ENCODE measurements around the gene SIX3.

Gene SIX3

DNA sequence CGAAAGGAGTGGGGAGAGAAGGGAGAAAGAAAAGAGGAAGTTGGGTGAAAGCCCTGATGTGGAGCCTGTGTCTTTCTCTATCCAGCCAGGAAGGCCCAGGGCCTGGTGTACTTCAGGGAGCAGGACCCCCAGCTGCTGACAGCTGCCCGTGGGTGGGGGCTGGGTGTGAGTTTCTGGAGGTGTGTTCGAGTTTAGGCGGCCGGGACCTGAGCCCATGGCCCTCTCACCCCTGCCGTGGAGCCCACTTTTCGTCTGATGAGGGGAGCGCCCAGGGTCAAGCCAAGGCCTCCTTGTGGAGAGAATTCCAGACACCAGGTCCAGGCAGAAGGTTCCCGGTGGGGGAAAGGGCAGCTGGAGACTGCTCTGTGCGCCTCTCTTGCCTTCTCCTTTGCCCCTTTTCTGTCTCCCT is 2.2 kb downstream of the SIX3 start:
- no peak overlapping the region for H3K4me3 Mint-ChIP-seq
- H3K9me3 Mint-ChIP-seq, result no peaks in the 10 kb centered on the region
- H3K27ac Mint-ChIP-seq, result no peak overlapping the region
- intact Hi-C loops (cut with micrococcal nuclease), result no loop called here
- H3K36me3 Mint-ChIP-seq (ENCODE audit: low read depth), result no peaks in the 10 kb centered on the region
- peaks cover 44% of the 10 kb centered on the region for H3K4me1 Mint-ChIP-seq (ENCODE audit: low read depth)
- H3K27me3 Mint-ChIP-seq, result peaks cover 92% of the 10 kb centered on the region

DNA sequence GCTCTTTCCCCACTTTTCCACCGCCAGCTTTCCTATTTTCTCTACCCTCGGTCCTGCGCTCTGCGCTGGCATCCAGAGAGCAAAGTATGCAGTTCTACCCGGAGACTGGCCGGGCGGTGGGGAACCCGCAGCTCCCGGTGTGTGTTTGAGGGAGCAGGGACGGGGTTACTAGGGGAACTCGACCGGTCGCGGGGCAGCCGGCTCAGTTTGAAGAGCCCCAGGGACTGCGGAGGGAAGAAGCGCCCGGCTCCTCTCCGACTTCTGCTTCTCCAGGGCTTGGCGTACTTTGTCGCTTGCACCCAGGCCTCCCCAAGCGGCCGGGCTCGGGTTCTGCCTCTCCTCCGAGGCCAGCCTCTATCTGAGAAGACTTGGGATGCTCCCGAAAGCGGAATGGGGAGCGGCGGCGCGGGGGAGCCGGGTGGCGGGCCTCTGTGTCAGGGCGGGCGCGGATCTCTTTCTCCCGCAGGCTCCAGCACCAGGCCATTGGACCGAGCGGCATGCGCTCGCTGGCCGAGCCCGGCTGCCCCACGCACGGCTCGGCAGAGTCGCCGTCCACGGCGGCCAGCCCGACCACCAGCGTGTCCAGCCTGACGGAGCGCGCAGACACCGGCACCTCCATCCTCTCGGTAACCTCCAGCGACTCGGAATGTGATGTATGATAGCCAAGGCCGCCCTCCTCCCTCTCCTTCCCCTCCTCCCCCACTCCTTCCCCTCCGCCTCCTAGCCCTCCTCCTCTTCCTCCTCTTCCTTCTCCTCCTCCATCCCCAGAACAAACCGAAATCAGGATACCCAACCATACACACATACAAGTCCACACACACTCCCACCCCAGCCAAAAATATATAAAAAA is 2.8 kb downstream of the SIX3 start:
- Mint-ChIP-seq H3K9me3 (no peaks in the 10 kb centered on the region), H3K27ac (no peak overlapping the region), H3K27me3 (peaks cover 97% of the 10 kb centered on the region), H3K4me3 (no peak overlapping the region), H3K4me1 (ENCODE audit: low read depth) (peaks cover 44% of the 10 kb centered on the region), H3K36me3 (ENCODE audit: low read depth) (no peaks in the 10 kb centered on the region)
- intact Hi-C loops (cut with micrococcal nuclease), result no loop called here

DNA sequence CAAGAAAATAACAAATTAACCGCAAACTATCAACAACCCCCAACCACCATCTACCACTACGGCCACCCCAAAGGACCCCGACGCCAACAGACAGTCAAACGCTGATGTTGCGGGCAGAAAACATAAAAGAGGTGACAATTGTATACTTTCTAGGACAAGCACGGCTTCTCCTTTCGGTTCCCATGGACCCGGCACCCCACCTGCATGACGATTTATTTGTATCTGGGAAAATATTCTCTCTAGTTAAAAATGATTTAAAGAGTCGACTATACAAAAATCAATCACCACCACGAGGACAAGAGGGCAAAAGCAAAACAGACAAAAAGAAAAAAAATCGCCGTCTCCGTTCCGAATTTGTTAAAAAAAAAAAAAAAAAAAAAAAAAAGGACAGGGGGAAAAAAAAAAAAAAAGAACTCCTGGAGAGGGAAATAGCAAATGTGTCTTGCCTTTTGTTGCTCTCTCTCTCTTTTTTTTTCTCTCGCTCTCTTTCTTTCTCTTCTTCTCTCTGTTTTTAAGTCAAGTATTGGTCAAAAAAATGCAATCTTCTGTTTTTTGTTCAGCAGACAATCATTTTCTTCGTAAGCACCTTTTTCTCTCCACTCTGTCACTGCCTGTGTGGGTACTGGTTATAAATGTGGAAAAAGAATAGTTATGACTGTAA is 3.6 kb downstream of the SIX3 start:
- Mint-ChIP-seq H3K36me3 (ENCODE audit: low read depth) (no peaks in the 10 kb centered on the region), H3K4me3 (no peak overlapping the region), H3K27me3 (peaks cover 97% of the 10 kb centered on the region), H3K4me1 (ENCODE audit: low read depth) (peaks cover 44% of the 10 kb centered on the region), H3K9me3 (no peaks in the 10 kb centered on the region), H3K27ac (no peak overlapping the region)
- intact Hi-C loops (cut with micrococcal nuclease), result no loop called here

DNA sequence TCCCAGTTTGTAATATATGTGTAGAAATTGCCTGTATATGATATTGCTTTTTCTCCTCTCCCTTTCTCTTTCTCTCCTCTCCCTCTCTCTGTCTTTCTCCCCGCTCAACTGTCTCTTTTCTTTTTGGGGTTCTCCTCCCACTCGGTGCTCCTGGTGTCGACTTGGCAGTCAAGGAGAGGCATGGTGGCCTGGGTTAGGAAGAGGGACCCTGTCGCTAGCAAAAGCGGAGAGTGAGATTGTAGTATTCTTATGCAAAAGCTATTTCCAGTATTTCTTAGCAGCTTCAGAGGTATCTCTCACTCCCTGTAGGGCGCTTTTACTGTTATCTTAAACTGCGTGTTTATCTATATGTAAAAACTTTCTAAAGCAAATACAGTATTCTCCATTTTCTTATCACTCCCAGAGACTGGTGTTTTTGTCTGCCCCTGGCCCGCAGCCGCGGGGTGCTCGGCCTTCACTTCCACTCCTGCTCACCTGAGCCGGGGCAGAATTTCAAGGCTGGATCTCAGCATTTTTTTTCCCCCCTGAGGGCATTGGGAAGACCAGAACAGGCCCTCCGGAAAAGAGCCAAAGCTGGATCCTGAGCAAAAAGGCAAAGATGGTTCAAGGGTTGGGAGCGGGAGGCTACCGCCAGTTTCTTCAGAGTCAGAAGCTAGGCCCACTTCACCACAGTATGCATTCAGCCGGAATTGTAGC is 4.3 kb downstream of the SIX3 start:
- Mint-ChIP-seq H3K36me3 (ENCODE audit: low read depth) (no peaks in the 10 kb centered on the region), H3K27ac (no peak overlapping the region), H3K4me3 (no peak overlapping the region), H3K4me1 (ENCODE audit: low read depth) (peaks cover 41% of the 10 kb centered on the region), H3K9me3 (no peaks in the 10 kb centered on the region), H3K27me3 (peaks cover 97% of the 10 kb centered on the region)
- intact Hi-C loops (cut with micrococcal nuclease), result no loop called here

DNA sequence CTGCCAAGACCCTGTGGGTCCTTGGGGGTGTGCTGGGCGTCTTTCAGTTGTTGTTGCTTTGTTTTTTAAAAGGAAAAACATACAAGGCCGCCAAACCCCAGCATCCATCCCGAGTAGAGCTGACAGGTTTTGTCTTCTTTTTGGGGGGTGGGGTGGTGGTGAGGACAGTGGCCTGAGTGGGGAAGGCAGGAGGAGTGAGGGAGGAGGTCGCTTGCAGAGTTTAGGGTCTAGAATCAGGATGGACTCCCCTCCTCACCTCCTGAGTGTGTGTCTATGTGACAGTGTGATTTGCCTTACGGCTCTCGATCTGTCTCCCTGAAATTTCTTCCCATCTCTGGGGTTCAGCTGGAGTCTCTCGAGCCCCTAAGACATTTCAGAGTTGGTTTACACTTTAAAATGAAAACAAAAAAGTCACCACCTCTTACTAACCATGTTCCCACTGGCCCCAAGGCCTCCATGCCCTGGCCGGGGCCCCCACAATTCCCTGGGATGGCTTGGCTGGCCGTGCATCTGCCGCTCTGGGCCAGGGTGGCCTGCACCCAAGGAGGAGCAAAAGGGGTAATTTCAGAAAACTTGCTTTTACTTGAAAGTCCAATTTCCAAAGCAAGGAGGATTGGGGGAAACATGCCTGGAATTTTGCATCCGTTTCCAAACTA is 5.0 kb downstream of the SIX3 start:
- Mint-ChIP-seq H3K36me3 (ENCODE audit: low read depth) (no peaks in the 10 kb centered on the region), H3K4me3 (no peak overlapping the region), H3K27me3 (peaks cover 97% of the 10 kb centered on the region), H3K27ac (no peak overlapping the region), H3K9me3 (no peaks in the 10 kb centered on the region), H3K4me1 (ENCODE audit: low read depth) (peaks cover 34% of the 10 kb centered on the region)
- intact Hi-C loops (cut with micrococcal nuclease), result no loop called here

DNA sequence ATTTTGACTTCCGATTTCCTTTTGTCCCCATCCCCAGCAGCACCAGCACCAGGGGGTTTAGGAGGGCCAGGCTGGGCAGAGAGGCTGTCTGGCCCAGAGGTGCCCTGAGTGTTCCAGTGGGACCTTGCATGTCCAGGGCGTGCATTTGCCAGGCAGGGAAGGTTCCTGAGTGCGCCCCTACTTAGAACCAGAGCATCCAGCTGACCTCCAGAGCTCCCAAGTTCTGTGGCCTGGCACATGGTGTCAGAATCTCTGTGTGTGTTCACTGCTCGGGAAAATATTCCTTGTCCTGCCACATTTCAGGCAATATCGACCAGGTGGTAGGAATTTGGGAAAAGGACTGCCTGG is 5.5 kb downstream of the SIX3 start:
- Mint-ChIP-seq H3K4me3 (no peak overlapping the region), H3K9me3 (no peaks in the 10 kb centered on the region), H3K27me3 (peaks cover 96% of the 10 kb centered on the region), H3K4me1 (ENCODE audit: low read depth) (peaks cover 29% of the 10 kb centered on the region), H3K36me3 (ENCODE audit: low read depth) (no peaks in the 10 kb centered on the region), H3K27ac (no peak overlapping the region)
- intact Hi-C loops (cut with micrococcal nuclease), result no loop called here

DNA sequence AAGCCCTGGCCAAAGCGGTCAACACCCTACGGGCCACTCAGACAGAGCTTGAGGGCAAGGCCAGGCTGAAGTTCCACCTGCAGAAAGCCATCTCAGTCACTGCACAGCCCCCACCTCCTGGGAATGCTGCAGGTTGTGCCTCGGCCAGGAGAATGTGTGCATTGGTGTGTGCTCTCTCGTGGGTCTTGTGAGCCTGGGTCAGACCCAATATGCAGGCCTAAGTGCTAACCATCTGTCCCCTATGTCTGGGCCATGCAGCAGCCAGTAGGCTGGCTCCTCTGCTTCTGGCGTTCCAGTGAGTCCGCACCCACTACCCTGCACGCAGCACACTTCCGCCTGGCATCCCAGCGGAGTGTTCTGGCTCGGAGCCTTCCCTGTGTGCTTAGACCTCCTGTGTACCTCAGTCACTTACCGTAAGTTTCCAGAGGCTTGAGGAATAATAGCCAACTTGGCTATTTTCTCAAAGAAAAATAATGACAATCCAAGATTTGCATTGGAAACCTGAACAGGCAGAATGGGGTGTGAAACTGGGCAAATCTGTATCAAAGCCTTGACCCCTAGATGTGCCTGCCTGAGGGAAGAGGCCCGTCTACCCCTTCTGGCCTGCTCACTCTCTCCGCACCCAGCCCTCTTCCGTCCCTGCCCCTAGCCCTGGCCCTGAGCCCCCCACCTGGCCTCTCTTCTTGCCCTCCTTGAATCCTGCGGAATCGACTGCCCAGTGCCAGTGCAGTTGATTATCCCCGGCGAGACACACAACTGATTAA is 7.2 kb downstream of the SIX3 start:
- Mint-ChIP-seq H3K27me3 (peaks cover 96% of the 10 kb centered on the region), H3K36me3 (ENCODE audit: low read depth) (no peaks in the 10 kb centered on the region), H3K27ac (no peak overlapping the region), H3K9me3 (no peaks in the 10 kb centered on the region), H3K4me1 (ENCODE audit: low read depth) (peaks cover 20% of the 10 kb centered on the region), H3K4me3 (no peak overlapping the region)
- intact Hi-C loops (cut with micrococcal nuclease), result no loop called here

DNA sequence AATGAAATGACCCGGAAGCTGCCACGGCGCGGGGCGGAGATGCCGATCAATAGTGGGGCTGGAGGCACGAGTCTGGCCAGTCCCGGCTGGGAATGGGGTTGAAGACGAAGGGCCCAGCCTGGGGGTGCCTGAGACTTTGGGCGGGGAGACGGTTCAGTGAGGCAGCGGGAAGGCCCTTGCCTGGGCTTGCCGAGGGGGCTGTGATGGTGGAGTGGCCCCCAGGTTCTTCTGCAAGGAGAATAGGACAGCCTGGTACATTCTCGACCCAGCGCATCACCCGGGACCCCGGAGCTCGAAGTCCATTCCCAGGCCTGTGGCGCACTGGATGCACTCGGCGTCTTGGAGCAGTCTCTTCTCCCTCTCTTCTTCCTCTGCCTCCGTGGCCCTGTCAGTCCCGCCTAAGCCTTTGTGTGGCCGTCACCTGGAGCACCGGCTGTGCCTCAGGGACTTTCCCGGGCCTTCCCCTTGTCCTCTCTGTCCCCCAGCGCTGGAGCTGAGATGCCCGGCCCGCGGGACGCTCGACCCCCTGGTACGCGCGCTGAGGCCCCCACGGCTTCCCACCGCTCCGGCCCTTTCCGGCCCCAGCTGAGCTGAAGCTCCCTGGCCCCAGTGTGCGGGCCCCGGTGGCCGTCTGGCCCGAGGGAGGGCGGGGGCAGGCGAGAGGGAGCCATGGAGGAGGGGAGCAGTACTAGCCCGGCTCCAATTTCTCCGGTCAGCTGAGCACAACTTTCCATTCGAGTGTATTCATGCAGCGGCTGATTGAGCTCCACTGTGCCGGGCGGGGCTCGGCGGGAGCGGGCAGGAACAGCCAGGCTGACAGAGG is 8.0 kb downstream of the SIX3 start:
- Mint-ChIP-seq H3K9me3 (no peaks in the 10 kb centered on the region), H3K4me3 (no peak overlapping the region), H3K27ac (no peak overlapping the region), H3K36me3 (ENCODE audit: low read depth) (no peaks in the 10 kb centered on the region), H3K4me1 (ENCODE audit: low read depth) (peaks cover 14% of the 10 kb centered on the region), H3K27me3 (peaks cover 96% of the 10 kb centered on the region)
- intact Hi-C loops (cut with micrococcal nuclease), result loop anchor here (10.0 kb wide), 1 partner anchor 905 kb away; no protein-coding TSS in a partner anchor

DNA sequence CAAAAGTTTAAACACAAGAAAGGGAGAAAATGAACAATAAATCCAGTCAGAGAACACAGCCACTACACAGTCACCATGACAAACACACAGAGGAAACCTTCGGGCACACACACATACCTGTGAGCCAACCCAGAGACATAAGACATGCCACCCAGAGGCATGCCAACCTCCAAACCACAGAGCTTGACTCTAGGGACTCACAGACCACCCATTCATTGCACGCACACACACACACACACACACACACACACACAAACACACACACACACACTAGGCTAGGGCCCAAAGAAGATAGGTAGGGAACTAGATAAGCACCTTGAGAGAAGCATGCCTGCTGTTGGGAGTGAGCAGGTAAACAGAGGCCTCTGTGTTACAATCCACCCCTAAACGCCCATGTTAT is 9.1 kb downstream of the SIX3 start:
- peaks cover 15% of the 10 kb centered on the region for H3K4me1 Mint-ChIP-seq (ENCODE audit: low read depth)
- no peaks in the 10 kb centered on the region for H3K9me3 Mint-ChIP-seq
- intact Hi-C loops (cut with micrococcal nuclease), result loop anchor here (10.0 kb wide), 1 partner anchor 906 kb away; no protein-coding TSS in a partner anchor
- peaks cover 98% of the 10 kb centered on the region for H3K27me3 Mint-ChIP-seq
- H3K27ac Mint-ChIP-seq, result no peak overlapping the region
- no peak overlapping the region for H3K4me3 Mint-ChIP-seq
- H3K36me3 Mint-ChIP-seq (ENCODE audit: low read depth), result no peaks in the 10 kb centered on the region

DNA sequence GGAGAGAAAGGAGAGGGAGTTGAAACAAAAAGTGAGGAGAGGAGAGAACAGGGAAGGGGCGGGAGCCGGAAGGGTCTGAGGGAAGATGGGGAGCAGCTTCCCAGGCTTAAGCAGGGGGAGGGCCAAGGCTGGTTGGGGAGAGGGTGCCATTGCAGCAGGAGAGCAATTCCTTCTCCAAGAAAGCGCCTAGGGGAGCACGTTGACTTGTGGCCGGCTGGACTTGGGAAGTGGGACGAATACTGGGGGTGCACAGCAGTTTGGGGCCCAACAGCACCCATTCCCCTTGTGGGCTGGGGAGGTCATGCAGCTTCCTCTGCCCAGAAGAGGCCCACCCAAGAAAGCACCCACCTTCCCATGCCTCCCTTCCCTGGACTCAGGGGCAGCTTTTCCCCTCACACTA is 9.6 kb downstream of the SIX3 start:
- Mint-ChIP-seq H3K4me3 (no peak overlapping the region), H3K27ac (no peak overlapping the region), H3K27me3 (peaks cover 98% of the 10 kb centered on the region), H3K36me3 (ENCODE audit: low read depth) (no peaks in the 10 kb centered on the region), H3K9me3 (no peaks in the 10 kb centered on the region), H3K4me1 (ENCODE audit: low read depth) (peaks cover 15% of the 10 kb centered on the region)
- intact Hi-C loops (cut with micrococcal nuclease), result loop anchor here (10.0 kb wide), 1 partner anchor 906 kb away; no protein-coding TSS in a partner anchor

DNA sequence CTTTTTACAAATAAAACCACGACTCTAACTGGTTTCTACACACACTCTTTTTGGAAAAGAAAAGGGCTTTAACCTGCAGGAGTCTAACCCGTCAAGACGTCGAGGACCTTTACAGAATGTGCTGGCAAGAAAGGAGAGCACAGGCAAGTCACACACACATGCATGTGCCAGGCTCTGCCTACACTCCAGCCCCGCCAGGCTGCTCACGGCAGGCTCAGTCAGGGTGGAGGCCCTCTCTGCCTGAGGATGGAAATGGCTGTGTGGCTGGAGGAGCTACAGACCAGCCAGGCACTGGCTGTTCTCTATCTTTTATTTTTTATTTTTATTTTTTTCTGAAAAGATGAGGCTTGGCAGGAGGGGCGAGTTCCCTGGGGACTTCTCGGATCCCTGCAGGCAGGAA is 10.2 kb downstream of the SIX3 start:
- Mint-ChIP-seq H3K9me3 (no peaks in the 10 kb centered on the region), H3K27ac (no peak overlapping the region), H3K27me3 (peaks cover 95% of the 10 kb centered on the region), H3K4me3 (no peak overlapping the region), H3K4me1 (ENCODE audit: low read depth) (peaks cover 15% of the 10 kb centered on the region), H3K36me3 (ENCODE audit: low read depth) (no peaks in the 10 kb centered on the region)
- intact Hi-C loops (cut with micrococcal nuclease), result loop anchor here (10.0 kb wide), 1 partner anchor 907 kb away; no protein-coding TSS in a partner anchor

DNA sequence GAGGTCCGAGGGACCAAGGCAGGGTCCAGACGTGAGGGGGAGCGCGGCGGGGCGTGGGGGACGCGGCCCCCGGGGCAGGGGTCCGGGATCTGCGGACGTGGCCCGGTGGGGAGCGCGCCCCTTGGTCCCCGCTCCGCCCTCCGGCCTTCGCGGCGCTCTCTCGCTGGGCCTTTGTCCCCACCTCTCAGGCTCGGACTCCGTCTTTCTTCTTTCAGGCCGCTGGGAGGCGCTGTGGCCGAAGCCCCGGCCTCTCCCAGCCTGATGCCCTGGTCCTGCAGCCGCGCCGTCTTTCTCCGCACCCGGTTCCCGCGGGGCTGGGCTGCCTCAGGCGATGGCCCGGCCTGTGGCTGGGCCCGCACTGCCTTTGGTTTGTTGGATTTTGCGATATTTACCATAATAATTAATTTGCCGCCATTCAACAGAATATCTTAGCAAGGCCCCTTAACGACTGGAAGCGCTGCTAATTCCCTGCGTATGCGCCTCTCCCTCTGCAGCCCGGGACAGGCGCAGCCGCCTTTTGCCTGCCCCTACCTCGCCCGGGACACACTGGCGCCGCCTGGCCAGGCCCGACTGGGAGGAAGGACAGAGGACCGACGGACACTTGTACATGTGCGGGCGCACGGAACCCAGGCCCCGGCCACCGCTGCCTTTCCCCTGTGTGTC is 10.8 kb downstream of the SIX3 start:
- Mint-ChIP-seq H3K27me3 (peaks cover 94% of the 10 kb centered on the region), H3K4me3 (no peak overlapping the region), H3K36me3 (ENCODE audit: low read depth) (no peaks in the 10 kb centered on the region), H3K4me1 (ENCODE audit: low read depth) (peaks cover 15% of the 10 kb centered on the region), H3K27ac (no peak overlapping the region), H3K9me3 (no peaks in the 10 kb centered on the region)
- intact Hi-C loops (cut with micrococcal nuclease), result loop anchor here (10.0 kb wide), 1 partner anchor 907 kb away; no protein-coding TSS in a partner anchor

Data from dendritic cell treated with granulocyte-macrophage colony-stimulating factor and Interleukin-4, amounts not matched to agents 40 ng/mL and 50 ng/mL, for 4 days (primary cell).